ENCODE results near the gene MRPL52.

DNA sequence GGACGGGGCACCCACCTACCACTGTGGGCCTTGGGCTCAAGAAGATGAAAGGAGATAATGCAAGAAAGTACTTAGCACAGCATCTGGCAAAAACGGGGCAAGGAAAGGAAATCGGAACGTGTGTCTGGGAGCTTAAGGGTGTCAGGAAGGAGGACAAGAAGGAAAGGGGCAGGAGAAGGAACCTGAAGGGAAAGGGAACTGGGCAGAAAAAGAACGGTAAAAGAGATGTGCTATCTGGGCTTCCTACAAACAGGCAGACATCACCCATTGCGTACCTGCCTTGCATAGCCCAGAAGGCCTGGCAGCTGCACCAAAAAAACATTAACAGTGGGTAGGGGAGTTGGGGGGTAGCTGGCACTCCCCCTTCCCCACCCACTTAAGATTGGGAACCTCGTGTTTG, 52.4 kb downstream of the MRPL52 start:
- TF ChIP-seq POLR2A (IDR thresholded peaks at IDR 0.05; ENCODE audit: extremely low read depth, insufficient read length) = no peak
- TF ChIP-seq, protein P1, sequence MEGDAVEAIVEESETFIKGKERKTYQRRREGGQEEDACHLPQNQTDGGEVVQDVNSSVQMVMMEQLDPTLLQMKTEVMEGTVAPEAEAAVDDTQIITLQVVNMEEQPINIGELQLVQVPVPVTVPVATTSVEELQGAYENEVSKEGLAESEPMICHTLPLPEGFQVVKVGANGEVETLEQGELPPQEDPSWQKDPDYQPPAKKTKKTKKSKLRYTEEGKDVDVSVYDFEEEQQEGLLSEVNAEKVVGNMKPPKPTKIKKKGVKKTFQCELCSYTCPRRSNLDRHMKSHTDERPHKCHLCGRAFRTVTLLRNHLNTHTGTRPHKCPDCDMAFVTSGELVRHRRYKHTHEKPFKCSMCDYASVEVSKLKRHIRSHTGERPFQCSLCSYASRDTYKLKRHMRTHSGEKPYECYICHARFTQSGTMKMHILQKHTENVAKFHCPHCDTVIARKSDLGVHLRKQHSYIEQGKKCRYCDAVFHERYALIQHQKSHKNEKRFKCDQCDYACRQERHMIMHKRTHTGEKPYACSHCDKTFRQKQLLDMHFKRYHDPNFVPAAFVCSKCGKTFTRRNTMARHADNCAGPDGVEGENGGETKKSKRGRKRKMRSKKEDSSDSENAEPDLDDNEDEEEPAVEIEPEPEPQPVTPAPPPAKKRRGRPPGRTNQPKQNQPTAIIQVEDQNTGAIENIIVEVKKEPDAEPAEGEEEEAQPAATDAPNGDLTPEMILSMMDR (IDR thresholded peaks at IDR 0.05; ENCODE audit: low read depth, low read length) = no peak
